Sigmoid colon (tissue), 7 donors: ENCODE results near the gene CAPZA2. TPM values are rescaled to one million over a fixed set of nuclear protein-coding genes. Genes with fewer than 3 reads are reported as not detected.

ENCODE experiments used
- DNase-seq: peaks from one replicate; pipeline ENCODE4 v3.0.0-alpha.2; 2019
- H3K27ac ChIP-seq, 4 donors: fragments of 200-600 bp; sonication (generic); one replicate each; pipeline ENCODE4 v1.5.1; 2016 to 2019; ENCODE audit warnings: mild to moderate bottlenecking in 1 of 4
- H3K27me3 ChIP-seq, 3 donors: fragments of 200-600 bp; sonication (generic); one replicate each; pipeline ENCODE4 v1.5.1; 2019; ENCODE audit warnings: mild to moderate bottlenecking in 1 of 3
- H3K36me3 ChIP-seq, 4 donors: fragments of 200-600 bp; sonication (generic); one replicate each; pipeline ENCODE4 v1.5.1; 2016 to 2019
- H3K4me1 ChIP-seq, 4 donors: fragments of 200-600 bp; sonication (generic); one replicate each; pipeline ENCODE4 v1.5.1; 2017 to 2019
- H3K4me3 ChIP-seq, 4 donors: fragments of 200-600 bp; sonication (generic); one replicate each; pipeline ENCODE4 v1.5.1; 2017 to 2019; ENCODE audit warnings: mild to moderate bottlenecking in 2 of 4, moderate library complexity in 1 of 4
- H3K9me3 ChIP-seq, 4 donors: fragments of 200-600 bp in 3 of 4; sonication (generic) in 3 of 4; one replicate each; pipeline versions ENCODE4 v1.5.1 to v1.6.1; 2013 to 2019
- CTCF ChIP-seq, 4 experiments: fragments of 450-650 bp in 3 of 4; fragments of 200-600 bp in 1 of 4; IDR thresholded peaks; one replicate each; pipeline ENCODE4 v1.5.1; 2016 to 2019; ENCODE audit warnings: antibody characterized with exemption in 4 of 4, mild to moderate bottlenecking in 3 of 4, moderate library complexity in 2 of 4
- EP300 ChIP-seq, 4 donors: sonication (generic); formaldehyde crosslinking; IDR thresholded peaks; one replicate each; pipeline ENCODE4 v1.6.1; 2017; ENCODE audit warnings: antibody characterized with exemption in 4 of 4
- POLR2A ChIP-seq, 2 donors: fragments of 450-650 bp; IDR thresholded peaks; one replicate each; pipeline ENCODE4 v1.6.1; 2016; ENCODE audit warnings: antibody characterized with exemption in 2 of 2, mild to moderate bottlenecking in 2 of 2, moderate library complexity in 2 of 2
- POLR2AphosphoS5 ChIP-seq, 4 donors: sonication (generic); formaldehyde crosslinking; IDR thresholded peaks; one replicate each; pipeline ENCODE4 v1.6.1; 2017; ENCODE audit warnings: antibody characterized with exemption in 4 of 4
- WGBS, 2 donors: extraction: QIAGEN DNeasy Blood & Tissue Kit; methylation state at CpG; one replicate each; pipeline ENCODE4 v1.1.7; 2013; 5-methylcytosine and 5-hydroxymethylcytosine counted together
- intact Hi-C: fragments of 100-400 bp; cut with DNase I; formaldehyde crosslinking; loops from one replicate; pipeline ENCODE4 v1.15.1; 2023
- polyA plus RNA-seq, 3 donors: library from polyadenylated mRNA; stranded (reverse); fragments of 200-250 nt; gene quantifications; one replicate each; pipeline ENCODE4 v1.2.3, GENCODE V29; 2013
- total RNA-seq, 4 donors: library from RNA; depleted of rRNA; stranded (reverse); fragments of >200 nt; gene quantifications; one replicate each; pipeline ENCODE4 v1.1.0, GENCODE V29; 2016
- donor health status: healthy with polysubstance abuse.
- donor health status: Bipolar disorder and iron deficiency.
- donor health status: healthy.

The CAPZA2 gene
- total and polyA plus RNA-seq, 7 donors: 75.3 to 242 (median 189) TPM

- H3K27ac ChIP-seq: no peak overlapping the region
- H3K4me3 ChIP-seq: no peak overlapping the region
- intact Hi-C loops: no loop called here
- no peaks in the 10 kb centered on the region for H3K27me3 ChIP-seq
- no peak for DNase-seq
- H3K9me3 ChIP-seq: no peaks in the 10 kb centered on the region
- TF ChIP-seq EP300 (IDR thresholded peaks at IDR 0.05) (no peak), POLR2A (IDR thresholded peaks at IDR 0.05) (no peak)
- no peaks in the 10 kb centered on the region for H3K36me3 ChIP-seq
- WGBS, 2 donors: 43 to 53% methylated on average over 3 of the region's 3 CpGs
- peaks cover 0 to 15% (median 9%) of the 10 kb centered on the region in 4 donors for H3K4me1 ChIP-seq
Observed at GRCh38 chr7:116948934-116949333, 86.5 kb downstream of the CAPZA2 start.

GRCh38 chr7:116949941-116950801, 87.8 kb downstream of the CAPZA2 start:
- no peaks in the 10 kb centered on the region for H3K27me3 ChIP-seq
- H3K36me3 ChIP-seq: no peaks in the 10 kb centered on the region
- H3K4me3 ChIP-seq: no peak overlapping the region
- TF ChIP-seq POLR2AphosphoS5 (IDR thresholded peaks at IDR 0.05) (no peak), CTCF (IDR thresholded peaks at IDR 0.05) (no peak), EP300 (IDR thresholded peaks at IDR 0.05) (no peak), POLR2A (IDR thresholded peaks at IDR 0.05) (no peak)
- H3K4me1 ChIP-seq: peaks cover 0 to 23% (median 13%) of the 10 kb centered on the region in 4 donors
- no peaks in the 10 kb centered on the region for H3K9me3 ChIP-seq
- intact Hi-C loops: no loop called here
- no peak overlapping the region for H3K27ac ChIP-seq
- WGBS, 2 donors: 85 to 94% methylated on average over 9 of the region's 9 CpGs
- no peak for DNase-seq

GRCh38 chr7:116950889-116951351, 88.5 kb downstream of the CAPZA2 start:
- H3K27me3 ChIP-seq: no peaks in the 10 kb centered on the region
- H3K4me3 ChIP-seq: no peak overlapping the region
- peaks cover 0 to 31% (median 21%) of the 10 kb centered on the region in 4 donors for H3K4me1 ChIP-seq
- intact Hi-C loops: no loop called here
- TF ChIP-seq EP300 (IDR thresholded peaks at IDR 0.05) (no peak), CTCF (IDR thresholded peaks at IDR 0.05) (no peak), POLR2A (IDR thresholded peaks at IDR 0.05) (no peak), POLR2AphosphoS5 (IDR thresholded peaks at IDR 0.05) (no peak)
- no peaks in the 10 kb centered on the region for H3K36me3 ChIP-seq
- no peak for DNase-seq
- 92 to 96% methylated on average over 5 of the region's 5 CpGs for WGBS, 2 donors
- H3K9me3 ChIP-seq: no peaks in the 10 kb centered on the region
- no peak overlapping the region for H3K27ac ChIP-seq

GRCh38 chr7:116951366-116952292, 89.2 kb downstream of the CAPZA2 start:
- DNase-seq: no peak
- intact Hi-C loops: no loop called here
- no peaks in the 10 kb centered on the region for H3K36me3 ChIP-seq
- TF ChIP-seq POLR2AphosphoS5 (IDR thresholded peaks at IDR 0.05): no peak
- no peak for TF ChIP-seq CTCF (IDR thresholded peaks at IDR 0.05)
- no peak for TF ChIP-seq POLR2A (IDR thresholded peaks at IDR 0.05)
- no peak for TF ChIP-seq EP300 (IDR thresholded peaks at IDR 0.05)
- H3K27ac ChIP-seq: peak overlapping the region in 1 of 4 donors; percentile 100
- H3K4me3 ChIP-seq: no peak overlapping the region
- 81 to 93% methylated on average over 17 of the region's 17 CpGs for WGBS, 2 donors
- H3K4me1 ChIP-seq: peaks cover 0 to 38% (median 28%) of the 10 kb centered on the region in 4 donors
- no peaks in the 10 kb centered on the region for H3K9me3 ChIP-seq
- H3K27me3 ChIP-seq: no peaks in the 10 kb centered on the region
